ENCODE results near the gene SMAD3. TPM values are rescaled to one million over a fixed set of nuclear protein-coding genes. Genes with fewer than 3 reads are reported as not detected.

SMAD3 gene
- total and polyA plus RNA-seq, 10 of the 15 experiments (the other 5 are each of a cell fraction or from before 2014, with no cell fraction given), result 5.6 to 43.2 (median 16.0) TPM

- DNase-seq (ENCODE audit: low read depth, low spot score), result no peak
- H2AFZ ChIP-seq (ENCODE audit: control insufficient read depth, low read depth, low read length), result no peak overlapping the region
- POLR2A ChIA-PET, result no interaction called here
- CTCF ChIA-PET, result interaction anchor here (1.0 kb wide), 1 partner anchor 34 kb away, joined by 3 read pairs; no protein-coding TSS in a partner anchor
- no peaks in the 10 kb centered on the region for H3K9me3 ChIP-seq (replicated peaks; ENCODE audit: control insufficient read depth, insufficient read depth, low read length)
- H3K9ac ChIP-seq (ENCODE audit: control insufficient read depth, insufficient read depth, low read length), result no peak overlapping the region
- FAIRE-seq, result no peak
- RAD21 ChIA-PET (ENCODE audit: unreplicated experiment), result no interaction called here
- SMC1A ChIA-PET (ENCODE audit: uncharacterized antibody, unreplicated experiment), result interaction anchor here (0.8 to 2.6 kb wide), 9 partner anchors 9 to 142 kb away, joined by 3 to 10 read pairs (median 6); no protein-coding TSS in a partner anchor
- H3K36me3 ChIP-seq (ENCODE audit: control insufficient read depth in 2 of 2, insufficient read depth in 2 of 2, low read length in 1 of 2), result no peaks in the 10 kb centered on the region
- H3K4me3 ChIP-seq, result no peak overlapping the region
- no peak overlapping the region for H3K4me2 ChIP-seq (ENCODE audit: control insufficient read depth, insufficient read depth)
- TF ChIP-seq SMAD5 (IDR thresholded peaks at IDR 0.05; ENCODE audit: low read depth) (no peak), NFIC (IDR thresholded peaks at IDR 0.05; ENCODE audit: low read depth, low read length) (no peak), LARP7 (IDR thresholded peaks at IDR 0.05) (no peak), SMAD1 (IDR thresholded peaks at IDR 0.05; ENCODE audit: low read depth, partially characterized antibody) (no peak), SUZ12 (IDR thresholded peaks at IDR 0.05; ENCODE audit: unreplicated experiment) (no peak), POLR2A (IDR thresholded peaks at IDR 0.05; ENCODE audit: low read depth, low read length) (no peak)
- H3K27ac ChIP-seq (ENCODE audit: control insufficient read depth, insufficient read depth), result no peak overlapping the region
- H3K27me3 ChIP-seq (replicated peaks in 1 of 2; ENCODE audit: control insufficient read depth in 2 of 2, insufficient read depth in 2 of 2, low read length in 1 of 2), result no peaks in the 10 kb centered on the region
- in situ Hi-C loops (cut with MboI), result no loop called here
- no peaks in the 10 kb centered on the region for H3K79me2 ChIP-seq (ENCODE audit: control insufficient read depth, insufficient read depth, low read length)
- no TSS peak for BruUV-seq (replicated peaks)
- ATAC-seq, result no peak
- H4K20me1 ChIP-seq (ENCODE audit: control insufficient read depth, insufficient read depth), result no peaks in the 10 kb centered on the region
- intact Hi-C loops (cut with micrococcal nuclease; ENCODE audit: unreplicated experiment), result no loop called here
- peaks cover 9% of the 10 kb centered on the region for H3K4me1 ChIP-seq (ENCODE audit: control insufficient read depth, insufficient read depth, low read length)
Measured at GRCh38 chr15:67038736-67039135, 26.7 kb upstream of the SMAD3 start.

DNA sequence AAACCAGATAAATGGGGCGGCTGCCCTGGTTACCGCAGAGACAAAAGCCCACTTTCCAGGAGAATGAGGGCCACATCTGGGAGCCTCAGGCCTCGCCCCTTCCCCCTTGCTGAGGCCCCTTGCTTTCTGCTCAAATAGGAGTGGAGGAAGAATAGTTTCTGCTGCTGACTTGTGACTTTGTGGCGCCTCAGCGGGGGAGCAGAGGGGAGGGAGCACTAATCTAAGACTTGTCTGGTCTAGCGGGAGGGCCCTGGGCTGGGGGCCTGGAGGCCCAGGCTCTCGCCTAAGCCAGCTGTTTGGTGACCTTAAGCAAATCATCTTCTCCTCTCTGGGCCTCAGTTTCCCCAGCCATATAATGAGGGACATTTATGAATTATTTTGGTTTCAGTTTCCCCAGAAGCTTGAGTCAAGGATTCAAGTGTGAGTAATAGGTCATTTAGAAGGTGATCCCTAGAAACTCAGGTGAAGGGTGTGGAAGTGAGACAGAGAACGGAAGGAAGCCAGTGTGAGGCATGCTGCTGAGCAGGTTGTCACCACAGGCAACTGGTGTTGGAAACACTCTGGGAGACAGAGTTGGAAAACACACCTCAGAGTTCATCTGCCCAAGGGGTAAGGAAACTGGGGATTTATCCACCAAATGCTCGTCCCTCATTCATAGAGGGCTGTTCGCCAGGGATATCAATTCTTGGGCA is 25.9 kb upstream of the SMAD3 start:
- CTCF ChIA-PET, result interaction anchor here (1.0 kb wide), 1 partner anchor 35 kb away, joined by 3 read pairs; no protein-coding TSS in a partner anchor
- in situ Hi-C loops (cut with MboI) (no loop called here), intact Hi-C loops (cut with micrococcal nuclease; ENCODE audit: unreplicated experiment) (no loop called here)
- FAIRE-seq (no peak), ATAC-seq (no peak), DNase-seq (ENCODE audit: low read depth, low spot score) (no peak)
- no TSS peak for BruUV-seq (replicated peaks)
- no peaks in the 10 kb centered on the region for H4K20me1 ChIP-seq (ENCODE audit: control insufficient read depth, insufficient read depth)
- H3K27me3 ChIP-seq (replicated peaks in 1 of 2; ENCODE audit: control insufficient read depth in 2 of 2, insufficient read depth in 2 of 2, low read length in 1 of 2), result no peaks in the 10 kb centered on the region
- H3K9me3 ChIP-seq (replicated peaks; ENCODE audit: control insufficient read depth, insufficient read depth, low read length), result no peaks in the 10 kb centered on the region
- TF ChIP-seq HDGF (IDR thresholded peaks at IDR 0.05) (no peak), ZNF622 (IDR thresholded peaks at IDR 0.05) (no peak), SMC3 (IDR thresholded peaks at IDR 0.05; ENCODE audit: borderline replicate concordance, low read length) (no peak)
- no peak overlapping the region for H3K9ac ChIP-seq (ENCODE audit: control insufficient read depth, insufficient read depth, low read length)
- H3K36me3 ChIP-seq (ENCODE audit: control insufficient read depth in 2 of 2, insufficient read depth in 2 of 2, low read length in 1 of 2), result no peaks in the 10 kb centered on the region
- POLR2A ChIA-PET, result no interaction called here
- H3K27ac ChIP-seq (ENCODE audit: control insufficient read depth, insufficient read depth), result no peak overlapping the region
- no peaks in the 10 kb centered on the region for H3K79me2 ChIP-seq (ENCODE audit: control insufficient read depth, insufficient read depth, low read length)
- H3K4me2 ChIP-seq (ENCODE audit: control insufficient read depth, insufficient read depth), result 0 out of 2 replicates have a peak overlapping the region, but pooled peaks have one; percentile 9
- SMC1A ChIA-PET (ENCODE audit: uncharacterized antibody, unreplicated experiment), result interaction anchor here (0.8 to 2.6 kb wide), 4 partner anchors 8 to 45 kb away, joined by 3 to 9 read pairs (median 6); no protein-coding TSS in a partner anchor
- H3K4me3 ChIP-seq, result no peak overlapping the region
- RAD21 ChIA-PET (ENCODE audit: unreplicated experiment), result no interaction called here
- no peak overlapping the region for H2AFZ ChIP-seq (ENCODE audit: control insufficient read depth, low read depth, low read length)
- 58% methylated on average over 10 of the region's 10 CpGs for WGBS (ENCODE audit: insufficient coverage, insufficient replicate concordance, low lambda C conversion rate, missing lambda C conversion rate)
- peaks cover 9% of the 10 kb centered on the region for H3K4me1 ChIP-seq (ENCODE audit: control insufficient read depth, insufficient read depth, low read length)
